Common myeloid progenitor, CD34-positive (primary cell): ENCODE measurements around the gene CBY1.

ENCODE experiments used
- CTCF ChIA-PET: fragments of 350-600 bp; sonication (Branson Sonifier 250); formaldehyde crosslinking; loops from one replicate; lab custom pipeline; 2021; ENCODE audit warnings: antibody characterized with exemption; lab: Charles Lee
- POLR2A ChIA-PET: fragments of 350-600 bp; sonication (Branson Sonifier 250); formaldehyde crosslinking; loops from one replicate; lab custom pipeline; 2021; ENCODE audit warnings: antibody characterized with exemption; lab: Charles Lee
- DNase-seq, 3 donors: peaks; one replicate each; pipeline versions ENCODE4 v3.0.0 to v3.0.0-alpha.2; 2013
- H3K27ac ChIP-seq, 2 experiments: 1 replicate in 1 of 2; 2 replicates in 1 of 2; pipeline ENCODE4 v1.7.0; 2013; ENCODE audit warnings: inconsistent platforms in 2 of 2, low read length in 2 of 2, mild to moderate bottlenecking in 2 of 2, low read depth in 1 of 2, moderate library complexity in 1 of 2; ENCODE audit not compliant: severe bottlenecking in 2 of 2, insufficient read depth in 1 of 2, poor library complexity in 1 of 2
- H3K27me3 ChIP-seq, 5 experiments: replicated peaks in 2 of 5; 1 replicate in 3 of 5; 2 replicates in 2 of 5; pipeline versions ENCODE4 v1.6.1 to v1.7.0; 2013; ENCODE audit warnings: low read length in 4 of 5, mild to moderate bottlenecking in 2 of 5, moderate library complexity in 2 of 5, inconsistent platforms in 1 of 5; ENCODE audit not compliant: insufficient read depth in 5 of 5, control insufficient read depth in 4 of 5
- H3K36me3 ChIP-seq, 4 experiments: 1 replicate in 2 of 4; 2 replicates in 2 of 4; pipeline versions ENCODE4 v1.6.1 to v1.7.0; 2013; ENCODE audit warnings: low read length in 3 of 4, control low read depth in 1 of 4, mild to moderate bottlenecking in 1 of 4; ENCODE audit not compliant: control insufficient read depth in 4 of 4, insufficient read depth in 4 of 4
- H3K4me1 ChIP-seq, 4 experiments: 1 replicate in 3 of 4; 2 replicates in 1 of 4; pipeline versions ENCODE4 v1.6.1 to v1.7.1; 2013; ENCODE audit warnings: low read length in 3 of 4, mild to moderate bottlenecking in 3 of 4, control low read depth in 1 of 4, inconsistent platforms in 1 of 4, moderate library complexity in 1 of 4; ENCODE audit not compliant: control insufficient read depth in 4 of 4, insufficient read depth in 4 of 4; ENCODE audit errors: control extremely low read depth in 1 of 4
- H3K4me3 ChIP-seq, 7 experiments: 1 replicate in 4 of 7; 2 replicates in 3 of 7; pipeline versions ENCODE4 v1.5.1 to v1.7.0; 2013; ENCODE audit warnings: mild to moderate bottlenecking in 7 of 7, low read length in 6 of 7, moderate library complexity in 6 of 7, inconsistent platforms in 2 of 7, low read depth in 2 of 7, control low read depth in 1 of 7; ENCODE audit not compliant: insufficient read depth in 4 of 7, control insufficient read depth in 1 of 7; ENCODE audit errors: extremely low read depth in 1 of 7
- H3K9me3 ChIP-seq, 5 experiments: 1 replicate in 4 of 5; 2 replicates in 1 of 5; pipeline versions ENCODE4 v1.6.1 to v1.7.1; 2013; ENCODE audit warnings: low read length in 4 of 5, mild to moderate bottlenecking in 2 of 5, inconsistent platforms in 1 of 5, low read depth in 1 of 5, moderate library complexity in 1 of 5; ENCODE audit not compliant: control insufficient read depth in 4 of 5, insufficient read depth in 2 of 5; ENCODE audit errors: control extremely low read depth in 1 of 5
- WGBS: methylation state at CpG from one replicate; pipeline ENCODE4 v1.1.5; 2013; ENCODE audit not compliant: insufficient coverage; 5-methylcytosine and 5-hydroxymethylcytosine counted together

CBY1 gene

GRCh38 chr22:38710866-38711265 lies 54.4 kb downstream of the CBY1 start:
- DNase-seq: no peak
- Histone ChIP-seq H3K9me3 (no peaks in the 10 kb centered on the region), H3K4me3 (no peak overlapping the region), H3K36me3 (peaks cover 3 to 34% (median 19%) of the 10 kb centered on the region in 4 experiments), H3K27ac (no peak overlapping the region), H3K27me3 (no peaks in the 10 kb centered on the region), H3K4me1 (peaks cover 22 to 62% (median 41%) of the 10 kb centered on the region in 4 experiments)
- no CpG with 5 or more reads among the region's 3 CpGs for WGBS
- POLR2A ChIA-PET: interaction anchor here (0.8 kb wide), 1 partner anchor 14 kb away, joined by 4 read pairs; no protein-coding TSS in a partner anchor
- CTCF ChIA-PET: interaction anchor here (3.0 kb wide), 1 partner anchor 14 kb away, joined by 17 read pairs; no protein-coding TSS in a partner anchor

DNA sequence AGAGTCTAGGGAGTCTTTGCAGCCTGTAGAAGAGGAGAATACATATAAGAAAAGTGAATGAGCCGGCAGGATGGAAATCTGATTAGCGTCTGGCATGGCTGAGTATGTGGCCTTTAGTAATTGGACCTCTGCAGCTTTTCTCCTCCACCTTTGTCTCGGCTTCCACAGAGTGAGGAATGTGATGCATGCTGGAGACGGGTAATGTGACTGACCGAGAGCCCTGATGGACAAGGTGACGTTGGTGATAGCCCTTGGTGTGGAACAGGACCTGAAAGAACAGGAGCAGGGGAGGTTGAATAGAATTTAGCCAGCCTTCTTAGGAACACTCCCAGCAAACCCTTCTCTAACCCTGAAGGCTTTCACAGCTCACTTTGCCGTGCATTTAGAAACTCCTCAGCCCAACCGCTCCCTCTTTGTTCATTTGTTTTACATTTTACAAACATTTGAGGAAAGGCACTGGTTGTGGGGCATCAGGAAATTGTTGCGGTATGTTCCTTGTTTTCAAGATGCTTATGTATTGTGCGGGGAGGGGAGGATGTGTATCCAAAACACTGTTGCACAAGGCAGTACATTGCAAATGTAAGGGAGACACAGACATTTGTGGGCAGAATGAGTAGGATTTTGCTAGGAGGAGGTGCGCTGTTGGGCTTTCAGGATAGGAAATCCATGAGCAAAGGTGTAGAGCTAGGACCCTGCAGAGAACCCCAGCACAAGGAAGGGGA lies 56.2 kb downstream of the CBY1 start:
- Histone ChIP-seq H3K4me1 (peaks cover 12 to 50% (median 31%) of the 10 kb centered on the region in 4 experiments), H3K27me3 (no peaks in the 10 kb centered on the region), H3K27ac (no peak overlapping the region), H3K9me3 (no peaks in the 10 kb centered on the region), H3K4me3 (no peak overlapping the region), H3K36me3 (peaks cover 3 to 52% (median 35%) of the 10 kb centered on the region in 4 experiments)
- POLR2A ChIA-PET: no interaction called here
- DNase-seq: no peak
- CTCF ChIA-PET: interaction anchor here (3.2 to 4.4 kb wide), 2 partner anchors 12 to 21 kb away, joined by 13 to 29 read pairs; no protein-coding TSS in a partner anchor
- 96% methylated on average over 6 of the region's 11 CpGs for WGBS

- Histone ChIP-seq H3K4me3 (no peak overlapping the region), H3K36me3 (peaks cover 4 to 62% (median 38%) of the 10 kb centered on the region in 4 experiments), H3K27me3 (no peaks in the 10 kb centered on the region), H3K9me3 (no peaks in the 10 kb centered on the region), H3K4me1 (peaks cover 6 to 38% (median 23%) of the 10 kb centered on the region in 4 experiments), H3K27ac (no peak overlapping the region)
- no peak for DNase-seq
- WGBS: 97% methylated on average over 7 of the region's 8 CpGs
- CTCF ChIA-PET: interaction anchor here (1.3 to 4.4 kb wide), 4 partner anchors 8 to 19 kb away, joined by 4 to 29 read pairs (median 8); partner anchors contain the start of gene GTPBP1
- POLR2A ChIA-PET: no interaction called here
Measured at GRCh38 chr22:38713921-38714320, 57.5 kb downstream of the CBY1 start.

DNA sequence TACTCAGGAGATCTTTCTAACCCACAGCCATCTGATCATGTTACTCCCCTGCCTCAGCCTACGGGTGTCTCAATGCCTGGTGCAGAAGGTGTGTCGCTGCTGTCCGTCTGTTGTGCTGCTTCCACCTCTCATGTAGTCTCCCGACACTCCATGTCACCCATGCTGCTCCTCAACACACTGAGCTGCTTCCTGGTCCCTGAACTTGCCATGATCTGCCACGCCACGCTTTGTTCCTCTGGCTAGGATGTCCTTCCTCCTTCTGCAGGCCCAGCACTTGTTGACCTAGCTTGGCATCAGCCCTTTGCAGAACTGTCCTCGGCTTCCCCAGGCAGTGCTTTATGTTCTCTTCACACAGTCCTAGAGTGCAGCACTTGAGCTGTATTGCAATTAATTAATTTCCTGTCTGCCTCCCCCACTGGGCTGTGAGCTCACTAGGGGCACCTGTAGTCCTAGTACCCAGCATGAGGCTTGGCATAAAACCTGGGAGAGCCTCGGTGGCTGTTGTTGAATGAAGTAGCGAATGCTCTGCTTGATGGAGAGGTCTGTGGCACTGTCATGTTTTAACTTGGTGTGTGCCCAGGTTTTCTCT lies 58.8 kb downstream of the CBY1 start:
- Histone ChIP-seq H3K4me1 (peaks cover 2 to 28% (median 14%) of the 10 kb centered on the region in 4 experiments), H3K36me3 (peaks cover 4 to 55% (median 36%) of the 10 kb centered on the region in 4 experiments), H3K9me3 (no peaks in the 10 kb centered on the region), H3K4me3 (no peak overlapping the region), H3K27me3 (no peaks in the 10 kb centered on the region), H3K27ac (no peak overlapping the region)
- ChIA-PET POLR2A (no interaction called here), CTCF (interaction anchor here (0.9 to 4.4 kb wide), 8 partner anchors 9 to 51 kb away, joined by 3 to 29 read pairs (median 4); partner anchors contain the start of gene GTPBP1)
- 88% methylated on average over 8 of the region's 9 CpGs for WGBS
- no peak for DNase-seq

DNA sequence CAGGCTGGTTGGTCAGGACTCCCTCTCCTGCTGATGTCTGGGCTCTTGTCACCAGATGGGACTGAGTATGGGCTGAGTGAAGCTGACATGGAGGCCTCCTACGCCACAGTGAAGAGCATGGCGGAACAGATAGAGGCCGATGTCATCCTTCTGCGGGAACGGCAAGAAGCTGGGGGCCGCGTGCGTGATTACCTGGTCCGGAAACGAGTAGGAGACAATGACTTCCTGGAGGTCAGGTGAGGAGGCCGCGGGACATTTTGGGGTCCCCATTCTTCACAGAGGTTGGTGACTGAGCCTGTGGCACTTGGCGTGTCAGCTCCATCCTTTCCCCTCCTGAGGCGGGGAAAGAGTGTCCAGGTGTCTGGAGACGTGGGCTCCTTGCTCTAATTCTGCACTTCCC lies 59.4 kb downstream of the CBY1 start:
- Histone ChIP-seq H3K27me3 (no peaks in the 10 kb centered on the region), H3K4me3 (no peak overlapping the region), H3K27ac (no peak overlapping the region), H3K36me3 (peaks cover 3 to 55% (median 36%) of the 10 kb centered on the region in 4 experiments), H3K9me3 (no peaks in the 10 kb centered on the region), H3K4me1 (peaks cover 2 to 28% (median 14%) of the 10 kb centered on the region in 4 experiments)
- no peak for DNase-seq
- POLR2A ChIA-PET: no interaction called here
- 95% methylated on average over 15 of the region's 15 CpGs for WGBS
- CTCF ChIA-PET: interaction anchor here (0.9 to 4.4 kb wide), 4 partner anchors 9 to 25 kb away, joined by 3 to 29 read pairs (median 8); no protein-coding TSS in a partner anchor

DNA sequence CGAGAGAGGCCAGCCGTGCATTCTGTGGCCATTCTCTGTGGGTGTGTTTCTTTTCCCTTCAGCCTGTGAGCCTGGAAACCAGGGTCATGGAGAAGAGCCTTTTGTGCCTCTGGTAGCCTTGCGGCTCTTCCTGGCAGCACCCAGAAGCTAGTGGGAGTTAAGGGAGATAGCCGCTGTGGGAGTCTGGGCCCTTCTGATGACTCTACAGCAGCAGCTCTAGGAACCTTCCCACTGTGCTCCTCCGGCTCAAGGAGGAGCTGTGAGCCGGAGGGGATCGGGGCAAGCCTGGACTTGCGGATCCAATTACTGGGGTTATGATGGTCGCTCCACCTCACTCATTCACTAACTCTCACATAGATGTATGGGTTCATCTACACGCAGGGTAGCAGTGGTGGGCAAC lies 59.8 kb downstream of the CBY1 start:
- CTCF ChIA-PET: interaction anchor here (1.2 to 4.4 kb wide), 2 partner anchors 9 to 19 kb away, joined by 4 to 29 read pairs; no protein-coding TSS in a partner anchor
- no peak overlapping the region for H3K27ac ChIP-seq
- peaks cover 2 to 28% (median 14%) of the 10 kb centered on the region in 4 experiments for H3K4me1 ChIP-seq

More for the DNA sequence above, 59.8 kb downstream of the CBY1 start:
- 100% methylated on average over 5 of the region's 10 CpGs for WGBS
- Histone ChIP-seq H3K4me3 (no peak overlapping the region), H3K36me3 (peaks cover 3 to 54% (median 36%) of the 10 kb centered on the region in 4 experiments), H3K9me3 (no peaks in the 10 kb centered on the region), H3K27me3 (no peaks in the 10 kb centered on the region)
- POLR2A ChIA-PET: no interaction called here
- no peak for DNase-seq
